Astrocyte of the hippocampus (primary cell): ENCODE data around the gene KSR2.

Experiments
- DNase-seq: peaks from one replicate; pipeline ENCODE4 v3.0.0; 2011; ENCODE audit warnings: low read depth, low spot score

KSR2 gene

GRCh38 chr12:117692512-117692911, 276.3 kb downstream of the KSR2 start:
- DNase-seq: no peak

- no peak for DNase-seq
These were observed 278.9 kb downstream of the KSR2 start for GRCh38 chr12:117689857-117690256.

GRCh38 chr12:117688446-117688845, 280.3 kb downstream of the KSR2 start:
- no peak for DNase-seq

- DNase-seq: peak; percentile 83
These were observed 281.8 kb downstream of the KSR2 start for GRCh38 chr12:117686911-117687377.

- DNase-seq: no peak
These were observed 282.6 kb downstream of the KSR2 start for GRCh38 chr12:117686210-117686609.

- peak; percentile 75 for DNase-seq
These were observed 283.5 kb downstream of the KSR2 start for GRCh38 chr12:117685110-117685926.

- DNase-seq: no peak
These were observed 284.3 kb downstream of the KSR2 start for GRCh38 chr12:117684471-117684870.

GRCh38 chr12:117680312-117680711, 288.5 kb downstream of the KSR2 start:
- DNase-seq: peak; percentile 60

- DNase-seq: peak; percentile 32
These were observed 289.0 kb downstream of the KSR2 start for GRCh38 chr12:117679776-117680175.

- DNase-seq: no peak
These were observed 294.0 kb downstream of the KSR2 start for GRCh38 chr12:117674763-117675162.

GRCh38 chr12:117674313-117674712, 294.5 kb downstream of the KSR2 start:
- DNase-seq: no peak

GRCh38 chr12:117671734-117672133, 297.1 kb downstream of the KSR2 start:
- peak; percentile 43 for DNase-seq

- no peak for DNase-seq
These were observed 304.6 kb downstream of the KSR2 start for GRCh38 chr12:117664169-117664568.

- no peak for DNase-seq
These were observed 306.0 kb downstream of the KSR2 start for GRCh38 chr12:117662620-117663395.

- no peak for DNase-seq
These were observed 306.6 kb downstream of the KSR2 start for GRCh38 chr12:117662220-117662619.

- DNase-seq: no peak
These were observed 307.3 kb downstream of the KSR2 start for GRCh38 chr12:117661471-117661870.

GRCh38 chr12:117660896-117661295, 307.9 kb downstream of the KSR2 start:
- no peak for DNase-seq

GRCh38 chr12:117658226-117658625, 310.6 kb downstream of the KSR2 start:
- DNase-seq: no peak

GRCh38 chr12:117649796-117650195, 319.0 kb downstream of the KSR2 start:
- DNase-seq: no peak

GRCh38 chr12:117646520-117646919, 322.3 kb downstream of the KSR2 start:
- peak; percentile 6 for DNase-seq

- no peak for DNase-seq
These were observed 323.3 kb downstream of the KSR2 start for GRCh38 chr12:117645473-117645872.

- DNase-seq: no peak
These were observed 324.8 kb downstream of the KSR2 start for GRCh38 chr12:117643971-117644370.

- DNase-seq: no peak
These were observed 326.9 kb downstream of the KSR2 start for GRCh38 chr12:117641885-117642284.
